AG08396 (cell line): Measurements from ENCODE around the gene MOGAT1.
A peak's percentile ranks its signal among the peaks of the same experiment; 100 is the strongest.
"Not testable (repeated sequence)": the region's sequence is repeated elsewhere in the genome, so short reads cannot be mapped to it uniquely, and the experiment has no call there.

ENCODE experiments used
- DNase-seq: peaks from one replicate; pipeline ENCODE4 v3.0.0; 2012; ENCODE audit warnings: low spot score, mixed read lengths

Gene MOGAT1

DNA sequence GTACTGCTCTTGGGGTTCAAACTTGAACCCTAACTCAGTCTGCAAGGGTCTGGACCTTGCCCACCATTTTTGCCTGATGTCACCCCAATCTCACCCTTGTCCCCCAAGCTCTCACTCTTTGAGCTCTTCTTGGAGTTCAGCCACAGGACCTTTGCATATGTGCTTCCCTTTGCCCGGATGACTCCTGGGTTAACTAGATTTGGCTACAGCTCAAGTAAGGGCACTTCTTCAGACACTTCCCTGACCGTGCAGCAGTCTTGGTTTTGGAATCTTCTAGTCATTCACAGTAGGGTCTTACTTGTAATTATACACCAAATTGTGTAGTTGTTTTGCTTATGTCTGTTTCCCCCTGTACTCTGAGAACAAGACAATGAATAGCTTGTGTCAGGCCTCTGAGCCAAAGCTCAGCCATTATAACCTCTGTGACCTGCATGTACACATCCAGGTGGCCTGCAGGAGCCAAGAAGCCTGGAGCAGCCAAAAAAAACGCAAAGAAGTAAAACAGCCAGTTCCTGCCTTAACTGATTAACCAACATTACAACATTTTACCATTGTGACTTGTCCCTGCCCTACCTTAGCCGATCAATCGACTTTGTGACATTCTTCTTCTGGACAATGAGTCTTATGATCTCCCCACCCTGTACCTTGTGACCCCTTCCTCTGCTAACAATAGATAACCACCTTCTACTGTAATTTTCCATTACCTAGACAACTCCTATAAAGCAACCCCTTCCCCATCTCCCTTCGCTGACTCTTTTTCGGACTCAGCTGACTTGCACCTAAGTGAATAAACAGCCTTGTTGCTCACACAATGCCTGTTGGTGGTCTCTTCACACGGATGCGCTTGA is 1.0 kb upstream of the MOGAT1 start:
- DNase-seq, result no peak

DNA sequence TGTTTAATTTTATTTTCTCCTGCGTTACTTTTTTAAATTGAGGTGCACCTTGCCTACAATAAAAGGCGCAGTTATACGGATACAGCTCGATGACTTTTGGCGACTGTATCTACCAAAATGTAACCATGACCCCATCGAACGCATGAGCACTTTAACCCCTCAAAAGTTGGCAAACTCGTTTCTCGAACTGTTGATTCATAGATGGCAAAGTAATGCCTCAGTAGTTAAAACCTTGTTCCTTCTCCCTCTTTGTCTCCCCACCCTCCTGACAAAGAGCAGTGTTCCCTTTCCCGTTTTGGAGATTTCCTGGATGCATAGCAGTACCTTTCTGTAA is 577 bp downstream of the MOGAT1 start:
- DNase-seq, result no peak

DNA sequence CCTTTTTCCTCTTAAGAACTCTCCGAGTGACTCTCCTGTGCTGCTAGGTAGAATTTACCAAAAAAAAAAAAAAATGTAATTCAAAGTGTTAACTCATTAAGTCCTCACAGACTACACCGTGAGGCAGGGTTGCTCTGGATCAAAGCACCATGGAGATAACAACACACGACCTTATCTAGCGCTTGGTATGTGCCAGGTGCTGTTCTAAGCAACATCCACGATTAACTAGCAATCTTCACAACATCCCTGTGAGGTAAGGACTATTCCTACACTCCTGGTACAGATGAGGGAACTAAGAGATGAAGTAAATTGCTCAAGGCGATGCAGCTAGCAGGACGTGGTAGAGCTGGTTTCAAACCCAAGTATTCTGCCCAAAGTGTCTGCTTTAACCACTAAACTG is 1.8 kb downstream of the MOGAT1 start:
- DNase-seq, result no peak

DNA sequence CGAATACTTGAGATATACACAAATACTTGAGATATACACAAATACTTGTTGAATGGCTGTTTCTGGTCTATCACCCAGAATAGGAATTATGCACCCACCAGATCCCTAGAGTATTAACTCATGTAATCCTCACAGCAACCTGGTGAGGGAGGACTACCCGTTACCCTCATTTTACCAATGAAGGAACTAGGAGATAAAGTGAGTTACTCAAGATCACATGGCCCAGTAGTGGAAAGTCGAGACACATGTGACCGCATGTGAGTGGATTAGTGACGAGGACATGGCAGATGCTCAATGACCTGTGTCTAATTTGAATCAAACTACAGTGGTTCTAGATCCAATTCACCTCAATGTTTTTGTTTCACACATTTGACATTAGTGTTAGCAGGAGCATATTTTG is 2.4 kb downstream of the MOGAT1 start:
- DNase-seq, result no peak

DNA sequence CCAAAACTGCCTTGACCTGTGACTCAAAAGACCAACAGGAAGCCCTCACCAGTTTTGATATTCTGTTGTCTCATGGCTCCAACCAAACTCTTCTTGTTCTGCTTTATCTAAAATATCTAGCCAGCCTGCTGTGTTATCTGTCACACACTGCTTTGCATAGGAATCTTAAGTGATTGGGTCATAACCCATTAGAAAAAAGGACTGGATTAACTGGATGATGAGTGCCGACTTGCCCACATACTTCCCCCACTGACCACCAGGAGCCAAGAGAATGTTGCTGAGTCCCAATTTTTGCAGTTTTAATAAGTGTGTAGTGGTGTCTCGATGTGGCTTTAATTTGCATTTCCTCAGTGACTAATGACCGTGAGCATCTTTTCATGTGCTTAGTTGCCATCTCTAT is 6.5 kb downstream of the MOGAT1 start:
- no peak for DNase-seq

DNA sequence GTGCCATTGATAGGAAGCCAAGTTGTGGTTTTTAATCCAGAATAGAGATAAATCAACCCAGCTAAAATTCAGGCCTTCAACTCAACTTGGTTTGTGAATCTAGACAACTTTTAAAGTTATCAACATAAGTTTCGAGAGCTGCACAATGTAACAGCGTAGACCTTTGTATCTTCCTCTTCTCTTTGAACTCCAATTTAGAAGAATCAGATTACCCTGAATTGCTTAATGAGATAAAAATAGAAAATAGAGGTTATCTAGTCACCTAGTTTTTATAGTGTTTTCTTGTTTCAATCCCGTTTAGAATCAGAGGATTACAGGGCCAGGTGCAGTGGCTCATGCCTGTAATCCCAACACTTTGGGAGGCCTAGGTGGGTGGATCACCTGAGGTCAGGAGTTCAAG is 12.3 kb downstream of the MOGAT1 start:
- DNase-seq, result no peak

DNA sequence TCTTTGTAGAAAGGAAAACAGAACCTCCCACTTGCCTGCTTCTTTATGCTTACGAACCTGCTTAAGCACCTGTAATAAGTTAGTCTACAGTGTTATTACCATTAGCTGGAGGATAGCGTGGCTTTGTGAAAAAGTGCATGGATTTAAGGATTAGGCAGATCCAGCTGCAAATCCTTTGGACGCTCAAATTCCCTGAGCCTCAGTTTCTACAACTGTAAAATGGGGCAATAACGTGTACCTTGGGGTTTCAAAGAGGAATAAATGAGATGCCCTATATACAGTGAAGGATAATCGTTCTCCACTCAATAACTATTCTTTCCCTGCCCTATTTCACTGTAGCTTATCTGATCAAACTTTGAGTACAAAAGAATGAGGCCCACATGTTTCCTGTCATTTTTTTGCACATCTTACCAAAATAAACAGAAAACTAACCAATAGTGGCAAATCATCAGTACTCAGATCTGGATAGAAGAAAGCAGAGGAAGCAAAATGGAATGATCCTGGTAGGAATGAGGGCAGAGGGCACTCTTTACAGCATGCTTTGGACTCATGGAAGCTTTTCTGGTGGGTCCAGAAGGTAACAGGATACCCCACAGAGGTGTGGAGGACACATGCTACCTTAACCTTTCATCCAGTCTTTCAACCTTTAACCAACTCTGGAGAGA is 14.8 kb downstream of the MOGAT1 start:
- no peak for DNase-seq

DNA sequence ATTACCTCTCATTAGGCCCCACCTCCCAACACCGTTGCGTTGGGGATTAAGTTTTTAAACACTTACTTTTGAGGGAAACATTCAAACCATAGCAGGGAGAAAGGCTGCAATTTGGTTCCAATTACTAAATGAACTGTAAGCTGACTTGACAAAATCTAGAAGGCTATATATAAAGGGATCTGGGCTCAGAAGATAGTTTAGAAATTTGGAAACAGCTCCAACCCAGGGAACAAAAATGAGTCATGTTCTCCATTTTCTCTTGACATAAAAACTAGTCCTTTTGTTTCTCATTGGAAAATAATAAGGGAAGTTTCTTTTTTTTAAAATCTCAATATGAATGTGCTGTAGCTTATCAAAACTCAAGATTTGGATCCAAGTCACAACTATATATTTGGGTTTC is 17.5 kb downstream of the MOGAT1 start:
- no peak for DNase-seq

DNA sequence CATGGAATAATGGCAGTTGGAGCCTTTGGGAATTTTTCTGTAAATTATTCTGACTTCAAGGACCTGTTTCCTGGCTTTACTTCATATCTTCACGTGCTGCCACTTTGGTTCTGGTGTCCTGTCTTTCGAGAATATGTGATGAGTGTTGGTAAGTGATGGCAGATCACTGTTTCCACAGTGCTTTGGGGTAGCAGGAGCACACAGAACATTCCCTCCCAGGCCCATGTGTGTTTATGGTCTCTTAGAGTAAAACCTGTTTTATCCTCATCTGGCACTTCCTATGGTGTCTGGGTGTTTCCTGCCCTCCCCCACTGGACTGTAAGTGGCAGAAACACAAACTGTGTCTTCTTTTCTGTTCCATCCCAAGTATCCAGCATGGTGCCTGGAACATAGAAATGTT is 17.9 kb downstream of the MOGAT1 start:
- DNase-seq, result no peak

DNA sequence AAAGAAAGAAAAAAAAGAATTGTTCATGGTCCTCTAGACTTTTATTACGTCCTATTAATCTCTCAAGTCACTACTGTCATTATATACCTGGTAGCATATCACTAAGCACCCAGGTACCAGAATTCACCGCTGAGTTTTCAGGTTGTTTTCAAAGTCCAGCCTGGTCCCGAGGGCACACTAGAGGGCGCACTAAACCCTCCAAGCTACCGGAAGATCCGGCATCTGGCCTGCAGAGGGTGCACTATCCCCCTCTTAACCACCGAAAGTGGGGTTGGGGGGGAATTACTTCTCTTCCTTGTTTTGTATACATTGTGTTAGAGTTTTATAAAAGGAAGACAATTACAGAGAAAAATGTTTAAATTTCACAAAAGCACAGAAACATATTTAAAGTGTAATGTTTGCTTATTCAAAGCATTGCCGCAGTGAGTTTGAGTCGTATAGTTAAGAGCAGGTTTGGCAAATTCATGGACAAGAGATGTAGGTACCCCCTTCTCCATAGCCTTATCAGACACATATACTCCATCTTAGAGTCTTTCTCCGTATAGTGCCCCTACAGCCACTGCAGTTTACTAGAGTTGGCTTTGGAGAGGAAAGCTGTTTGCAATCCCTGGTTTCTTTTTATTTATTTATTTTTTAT is 19.2 kb downstream of the MOGAT1 start:
- peak; percentile 86 for DNase-seq

DNA sequence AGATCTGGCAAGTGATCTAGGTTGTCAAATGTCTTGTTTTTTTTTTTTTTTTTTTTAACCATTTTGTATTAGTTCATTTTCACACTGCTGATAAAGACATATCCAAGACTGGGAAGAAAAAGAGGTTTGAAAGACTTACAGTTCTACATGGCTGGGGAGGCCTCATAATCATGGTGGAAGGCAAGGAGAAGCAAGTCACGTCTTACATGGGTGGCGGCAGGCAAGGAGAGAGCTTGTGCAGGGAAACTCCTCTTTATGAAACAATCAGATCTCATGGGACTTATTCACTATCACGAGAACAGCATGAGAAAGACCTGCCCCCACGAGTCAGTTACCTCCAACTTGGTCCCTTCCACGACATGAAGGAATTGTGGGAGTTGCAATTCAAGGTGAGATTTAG is 22.0 kb downstream of the MOGAT1 start:
- DNase-seq, result not testable (repeated sequence)

DNA sequence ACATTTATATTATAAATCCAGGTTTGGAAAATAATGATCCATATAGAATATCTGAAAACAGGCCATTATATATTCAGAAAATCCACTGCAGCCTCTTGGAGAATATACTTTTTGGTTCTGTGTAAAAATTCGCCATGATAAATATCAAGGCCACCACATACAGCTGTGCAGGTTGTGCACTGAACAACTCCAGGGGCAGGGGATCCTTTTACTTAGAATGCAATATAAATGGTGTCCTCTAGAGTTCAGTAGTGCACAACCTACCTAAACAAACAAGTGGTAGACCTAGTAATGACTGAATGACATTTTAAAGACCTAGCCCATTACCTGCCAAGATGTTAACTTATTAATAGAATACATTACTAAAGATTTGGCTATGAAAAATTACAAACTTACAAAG is 22.4 kb downstream of the MOGAT1 start:
- no peak for DNase-seq

DNA sequence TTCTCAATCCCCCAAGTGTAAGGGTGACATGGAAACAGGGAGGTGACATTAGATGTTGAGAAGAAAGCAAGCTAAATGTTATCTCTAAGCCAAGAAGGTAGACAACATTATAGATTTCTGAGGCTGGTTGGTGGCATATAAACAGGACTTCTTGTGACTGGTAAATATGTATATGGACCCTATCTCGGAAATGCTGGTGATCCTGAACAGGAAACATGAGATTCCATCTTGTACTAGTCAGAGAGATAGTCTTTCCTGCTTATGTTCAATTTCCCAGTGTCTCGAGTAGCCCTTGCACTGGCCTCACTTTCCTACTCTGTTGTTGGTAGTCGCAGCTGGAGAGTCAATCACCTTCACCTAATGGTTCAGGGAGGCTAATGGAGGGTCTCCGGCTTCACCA is 26.8 kb downstream of the MOGAT1 start:
- DNase-seq, result no peak

DNA sequence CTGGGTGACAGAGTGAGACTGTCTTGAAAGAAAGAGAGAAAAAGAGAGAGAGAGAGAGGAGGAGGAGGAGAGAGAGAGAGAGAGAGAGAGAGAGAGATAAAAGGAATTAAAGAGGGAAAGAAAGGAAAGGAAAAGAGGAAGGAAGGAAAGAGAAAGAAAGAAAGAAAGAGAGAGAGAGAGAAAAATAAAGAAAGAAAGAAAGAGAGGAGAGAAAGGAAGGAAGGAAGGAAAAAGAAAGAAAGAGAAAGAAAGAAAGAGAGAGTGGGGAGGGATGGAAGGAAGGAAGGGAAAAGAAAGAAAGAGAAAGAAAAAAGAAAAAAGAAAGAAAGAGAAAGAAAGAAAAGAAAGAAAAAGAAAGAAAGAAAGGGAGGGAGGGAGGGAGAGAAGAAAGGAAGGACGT is 29.8 kb downstream of the MOGAT1 start:
- no peak for DNase-seq

DNA sequence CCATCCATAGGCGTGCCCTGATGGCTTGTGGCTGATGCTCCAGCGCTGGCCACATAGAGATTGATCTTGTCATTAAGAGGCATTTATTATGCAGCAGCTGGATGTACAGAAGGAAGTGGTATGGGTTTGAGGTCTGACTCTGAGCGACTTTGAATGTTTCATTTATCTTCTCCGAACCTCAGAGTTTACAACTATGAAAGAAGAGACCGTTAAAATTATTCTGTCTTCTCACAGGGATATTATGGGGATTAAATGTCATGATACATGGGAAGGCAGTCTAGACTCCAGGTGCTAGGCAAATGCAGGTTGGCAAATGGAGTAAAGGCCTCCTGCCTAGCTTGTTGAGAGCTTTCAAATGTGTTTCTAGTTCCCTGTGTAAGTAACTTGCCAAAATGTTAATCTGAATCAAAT is 30.3 kb downstream of the MOGAT1 start:
- no peak for DNase-seq

DNA sequence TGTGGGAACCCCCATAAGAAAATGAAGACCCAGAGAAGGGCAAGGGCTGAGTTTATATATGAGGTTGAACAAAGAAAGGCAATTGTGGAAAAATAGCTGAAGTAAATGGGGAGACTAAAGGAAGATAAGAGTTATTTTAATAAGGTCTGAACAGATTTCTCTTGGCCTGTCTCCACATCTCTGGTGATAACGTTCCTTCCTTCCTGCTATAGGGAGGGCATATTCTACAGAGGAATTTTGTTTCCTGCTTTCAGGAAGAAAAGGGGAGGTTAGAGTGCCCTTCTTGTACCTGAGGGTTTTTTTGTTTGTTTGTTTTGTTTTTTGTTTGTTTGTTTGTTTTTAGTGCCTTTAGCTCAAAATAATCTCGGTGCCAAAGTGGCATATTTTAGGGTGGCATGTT is 31.6 kb downstream of the MOGAT1 start:
- no peak for DNase-seq

DNA sequence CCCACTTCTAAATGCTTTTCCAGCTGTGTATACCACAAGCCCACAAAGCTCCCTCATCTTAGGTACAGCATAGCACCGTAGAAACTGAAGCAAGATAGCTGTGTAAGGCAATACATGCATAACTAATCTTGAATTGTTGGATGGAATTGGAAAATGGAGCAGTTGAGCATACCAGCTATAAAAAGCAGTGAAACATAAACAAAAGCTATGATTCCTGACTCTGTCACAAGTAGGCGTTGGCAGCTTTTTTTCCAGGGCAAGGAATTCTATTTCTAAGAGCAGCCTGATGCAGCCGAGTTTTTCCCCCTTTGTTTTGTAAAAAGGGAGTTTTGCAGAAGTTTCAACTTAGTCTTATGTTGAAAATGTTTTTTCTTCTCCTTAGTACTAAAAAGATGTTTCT is 32.4 kb downstream of the MOGAT1 start:
- peak; percentile 46 for DNase-seq

DNA sequence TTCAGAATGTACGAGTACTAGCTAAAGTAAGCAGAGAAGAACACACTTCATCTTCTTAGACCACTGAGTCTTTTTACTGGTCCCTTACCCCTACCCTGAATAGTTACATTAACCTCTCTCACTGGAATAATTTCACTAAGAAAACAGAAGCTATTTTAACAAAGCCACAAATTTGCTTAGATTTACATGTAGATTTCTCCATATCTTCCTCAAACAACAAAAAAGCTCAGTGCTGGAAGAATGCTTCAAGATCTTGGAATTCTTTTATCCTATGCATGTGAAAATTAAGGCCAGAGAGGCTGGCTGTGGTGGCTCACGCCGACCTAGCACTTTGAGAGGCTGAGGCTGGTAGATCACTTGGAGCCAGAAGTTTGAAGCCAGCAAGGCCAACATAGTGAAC is 35.2 kb downstream of the MOGAT1 start:
- DNase-seq, result no peak

DNA sequence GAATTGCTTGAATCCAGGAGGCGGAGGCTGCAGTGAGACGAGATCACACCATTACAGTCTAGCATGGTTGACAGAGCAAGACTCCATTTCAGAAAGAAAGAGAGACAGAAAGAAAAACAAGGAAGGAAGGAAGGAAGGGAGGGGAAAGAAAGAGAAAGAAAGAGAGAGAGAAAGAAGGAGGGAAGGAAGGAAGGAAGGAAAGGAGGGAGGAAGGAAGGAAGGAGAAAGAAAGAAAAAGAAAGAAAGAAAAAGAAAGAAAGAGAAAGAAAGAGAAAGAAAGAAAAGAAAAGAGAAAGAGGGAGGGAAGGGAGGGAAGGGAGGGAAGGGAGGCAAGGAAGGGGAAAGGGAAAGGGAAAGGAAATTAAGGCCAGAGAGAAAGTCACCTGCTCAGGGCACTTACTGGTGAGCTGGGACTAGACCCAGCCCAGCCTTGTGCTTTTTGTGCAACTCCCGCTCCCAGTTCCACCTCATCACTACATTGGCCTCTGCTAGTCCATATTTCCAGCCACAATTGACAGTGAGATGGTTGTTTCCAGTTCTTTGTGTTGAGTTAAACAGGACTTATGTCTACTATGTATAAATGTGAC is 35.7 kb downstream of the MOGAT1 start:
- no peak for DNase-seq

DNA sequence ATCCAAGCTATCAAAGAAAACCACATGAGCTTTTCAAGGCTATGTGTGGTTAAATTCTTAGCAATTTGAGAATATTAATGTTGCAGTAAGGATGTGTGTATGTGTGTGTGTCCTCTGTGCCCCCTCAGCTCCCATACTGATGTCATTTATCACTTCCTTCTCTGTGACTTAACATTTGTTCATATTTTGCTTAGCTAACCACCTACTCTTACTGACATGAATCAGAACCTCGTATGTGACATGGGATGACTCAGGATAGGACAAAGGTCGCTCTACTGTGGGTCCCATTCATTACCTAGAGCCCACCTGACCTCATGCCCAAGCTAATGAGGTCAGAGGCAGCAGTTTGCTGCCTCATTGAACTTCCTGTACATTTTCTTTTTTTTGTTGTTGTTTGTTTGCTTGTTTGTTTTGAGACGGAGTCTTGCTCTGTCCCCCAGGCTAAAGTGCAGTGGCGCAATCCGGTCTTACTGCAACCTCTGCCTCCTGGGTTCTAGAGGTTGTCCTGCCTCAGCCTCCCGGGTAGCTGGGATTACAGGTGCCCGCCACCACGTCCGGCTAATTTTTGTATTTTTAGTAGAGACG is 36.3 kb downstream of the MOGAT1 start:
- DNase-seq, result no peak

DNA sequence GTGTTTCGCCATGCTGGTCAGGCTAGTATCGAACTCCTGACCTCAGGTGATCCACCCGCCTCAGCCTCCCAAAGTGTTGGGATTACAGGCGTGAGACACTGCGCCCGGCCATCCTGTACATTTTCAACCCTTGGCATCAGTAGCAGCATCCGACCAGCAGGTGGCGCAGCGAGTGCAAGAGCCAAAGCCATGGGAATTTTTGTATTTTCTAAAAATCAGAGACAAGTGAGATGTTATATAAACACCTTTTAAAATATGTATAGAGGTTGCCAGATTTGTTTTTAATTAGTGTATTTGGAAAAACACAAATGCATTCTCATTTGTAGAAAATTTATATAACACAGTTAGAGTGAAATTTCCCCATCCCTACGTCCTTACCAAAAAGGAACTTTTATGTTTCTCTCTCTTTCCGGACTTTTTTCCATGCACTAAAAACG is 36.8 kb downstream of the MOGAT1 start:
- peak; percentile 38 for DNase-seq

DNA sequence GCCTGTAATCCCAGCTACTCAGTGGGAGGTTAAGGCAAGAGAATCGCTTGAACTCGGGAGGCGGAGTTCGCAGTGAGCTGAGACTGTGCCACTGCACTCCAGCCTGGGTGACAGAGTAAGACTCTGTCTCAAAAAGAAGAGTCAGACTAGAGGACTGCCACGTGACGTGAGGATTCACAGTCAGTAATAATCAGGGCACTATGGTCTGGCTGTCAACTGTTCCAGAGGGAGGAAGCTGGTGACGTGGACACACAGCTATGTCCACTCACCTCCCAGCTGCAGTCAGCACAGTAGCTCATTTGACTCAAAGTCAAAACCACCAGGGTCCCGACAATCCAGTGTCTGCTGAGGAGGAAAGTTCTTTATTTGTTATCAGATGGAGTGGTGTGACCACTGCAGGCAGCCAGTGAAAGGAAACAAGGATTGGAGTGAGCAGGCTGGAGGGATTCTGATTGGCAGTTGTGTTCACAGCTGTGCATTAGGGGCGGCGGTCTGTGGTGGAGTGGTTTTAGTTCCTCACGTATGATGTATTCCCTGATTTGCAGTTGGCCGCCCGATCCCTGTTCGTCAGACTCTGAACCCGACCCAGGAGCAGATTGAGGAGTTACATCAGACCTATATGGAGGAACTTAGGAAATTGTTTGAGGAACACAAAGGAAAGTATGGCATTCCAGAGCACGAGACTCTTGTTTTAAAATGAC is 37.9 kb downstream of the MOGAT1 start:
- DNase-seq, result peak; percentile 79
